Loucy (cell line): ENCODE data around the gene ATN1.

Source experiments
- H2AFZ ChIP-seq: fragments of 200-600 bp; sonication (generic); 2 replicates; pipeline ENCODE4 v1.6.0; 2016; ENCODE audit warnings: antibody characterized with exemption, mild to moderate bottlenecking, low read length, moderate library complexity
- H3F3A ChIP-seq: fragments of 200-600 bp; 2 replicates; pipeline ENCODE4 v1.6.0; 2016; ENCODE audit warnings: antibody characterized with exemption, low read depth, mild to moderate bottlenecking
- H3K27me3 ChIP-seq: fragments of 200-600 bp; sonication (generic); 2 replicates; pipeline ENCODE4 v1.6.1; 2014; ENCODE audit warnings: low read length, mild to moderate bottlenecking; ENCODE audit not compliant: insufficient read depth, poor library complexity, severe bottlenecking
- H3K36me3 ChIP-seq: fragments of 200-600 bp; sonication (generic); 2 replicates; pipeline ENCODE4 v1.6.1; 2016; ENCODE audit warnings: low read length; ENCODE audit not compliant: insufficient read depth
- H3K4me1 ChIP-seq: fragments of 200-600 bp; sonication (generic); 2 replicates; pipeline ENCODE4 v1.5.1; 2014; ENCODE audit warnings: low read length, mild to moderate bottlenecking; ENCODE audit not compliant: insufficient read depth, poor library complexity, severe bottlenecking
- H3K4me2 ChIP-seq: fragments of 200-600 bp; sonication (generic); 2 replicates; pipeline ENCODE4 v1.6.0; 2014; ENCODE audit warnings: antibody characterized with exemption, low read length, low read depth, mild to moderate bottlenecking; ENCODE audit not compliant: poor library complexity, severe bottlenecking
- H3K4me3 ChIP-seq: fragments of 200-600 bp; sonication (generic); 2 replicates; pipeline ENCODE4 v1.5.1; 2014; ENCODE audit warnings: low read length, mild to moderate bottlenecking, mixed read lengths; ENCODE audit not compliant: poor library complexity, severe bottlenecking
- H3K79me2 ChIP-seq: fragments of 200-600 bp; sonication (generic); 2 replicates; pipeline ENCODE4 v1.6.1; 2014; ENCODE audit warnings: low read length; ENCODE audit not compliant: insufficient read depth
- H3K9ac ChIP-seq: fragments of 200-600 bp; sonication (generic); 2 replicates; pipeline ENCODE4 v1.6.0; 2014; ENCODE audit warnings: mild to moderate bottlenecking, low read depth, low read length, moderate library complexity; ENCODE audit not compliant: poor library complexity, severe bottlenecking
- H3K9me2 ChIP-seq: fragments of 200-600 bp; sonication (generic); replicated peaks from 2 replicates; pipeline ENCODE4 v1.6.1; 2016; ENCODE audit warnings: low read depth, low read length, mixed read lengths
- H3K9me3 ChIP-seq: fragments of 200-600 bp; sonication (generic); 2 replicates; pipeline ENCODE4 v1.6.1; 2014; ENCODE audit warnings: mild to moderate bottlenecking, antibody characterized with exemption, low read length, low read depth; ENCODE audit not compliant: insufficient read depth
- H4K20me1 ChIP-seq: fragments of 200-600 bp; sonication (generic); 2 replicates; pipeline ENCODE4 v1.6.0; 2014; ENCODE audit warnings: antibody characterized with exemption, low read length, mild to moderate bottlenecking; ENCODE audit not compliant: insufficient read depth, poor library complexity, severe bottlenecking
- EZH2phosphoT487 ChIP-seq: fragments of 200-600 bp; IDR thresholded peaks from 2 replicates; pipeline ENCODE4 v1.6.1; 2018; ENCODE audit warnings: antibody characterized with exemption, mild to moderate bottlenecking, moderate library complexity, borderline replicate concordance
- TF ChIP-seq, protein P1 (sequence below): fragments of 200-600 bp; sonication (generic); conservative IDR thresholded peaks from 2 replicates; pipeline ENCODE4 v1.5.1; 2014; ENCODE audit warnings: mild to moderate bottlenecking, antibody characterized with exemption, low read length

Gene ATN1

GRCh38 chr12:6928703-6929407, 1.1 kb downstream of the ATN1 start:
- Histone ChIP-seq H3K9me2 (no peaks in the 10 kb centered on the region), H3K36me3 (peaks cover 4% of the 10 kb centered on the region; the same call in 1 of the 2 replicates), H3K4me1 (peaks cover 62% of the 10 kb centered on the region), H3K4me3 (peak overlapping the region; percentile 90), H3F3A (0 out of 2 replicates have a peak, but pooled peaks cover 2% of the 10 kb centered on the region), H3K4me2 (peak overlapping the region; percentile 97), H4K20me1 (peaks cover 14% of the 10 kb centered on the region), H3K79me2 (peaks cover 63% of the 10 kb centered on the region), H2AFZ (no peak overlapping the region), H3K9ac (peak overlapping the region; percentile 95), H3K9me3 (no peaks in the 10 kb centered on the region), H3K27me3 (no peaks in the 10 kb centered on the region)
- TF ChIP-seq EZH2phosphoT487, result no peak
- TF ChIP-seq, protein P1, sequence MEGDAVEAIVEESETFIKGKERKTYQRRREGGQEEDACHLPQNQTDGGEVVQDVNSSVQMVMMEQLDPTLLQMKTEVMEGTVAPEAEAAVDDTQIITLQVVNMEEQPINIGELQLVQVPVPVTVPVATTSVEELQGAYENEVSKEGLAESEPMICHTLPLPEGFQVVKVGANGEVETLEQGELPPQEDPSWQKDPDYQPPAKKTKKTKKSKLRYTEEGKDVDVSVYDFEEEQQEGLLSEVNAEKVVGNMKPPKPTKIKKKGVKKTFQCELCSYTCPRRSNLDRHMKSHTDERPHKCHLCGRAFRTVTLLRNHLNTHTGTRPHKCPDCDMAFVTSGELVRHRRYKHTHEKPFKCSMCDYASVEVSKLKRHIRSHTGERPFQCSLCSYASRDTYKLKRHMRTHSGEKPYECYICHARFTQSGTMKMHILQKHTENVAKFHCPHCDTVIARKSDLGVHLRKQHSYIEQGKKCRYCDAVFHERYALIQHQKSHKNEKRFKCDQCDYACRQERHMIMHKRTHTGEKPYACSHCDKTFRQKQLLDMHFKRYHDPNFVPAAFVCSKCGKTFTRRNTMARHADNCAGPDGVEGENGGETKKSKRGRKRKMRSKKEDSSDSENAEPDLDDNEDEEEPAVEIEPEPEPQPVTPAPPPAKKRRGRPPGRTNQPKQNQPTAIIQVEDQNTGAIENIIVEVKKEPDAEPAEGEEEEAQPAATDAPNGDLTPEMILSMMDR, result no peak

GRCh38 chr12:6929466-6930452, 2.0 kb downstream of the ATN1 start:
- no peak for TF ChIP-seq EZH2phosphoT487
- TF ChIP-seq, protein P1, result no peak
- Histone ChIP-seq H3K27me3 (no peaks in the 10 kb centered on the region), H3K79me2 (peaks cover 64% of the 10 kb centered on the region), H3K9ac (peak overlapping the region; percentile 95), H2AFZ (no peak overlapping the region), H3K9me3 (no peaks in the 10 kb centered on the region), H3K9me2 (no peaks in the 10 kb centered on the region), H3F3A (0 out of 2 replicates have a peak, but pooled peaks cover 3% of the 10 kb centered on the region), H3K4me1 (peaks cover 57% of the 10 kb centered on the region), H3K4me3 (peak overlapping the region; percentile 90), H4K20me1 (peaks cover 14% of the 10 kb centered on the region), H3K36me3 (peaks cover 11% of the 10 kb centered on the region; the same call in 1 of the 2 replicates), H3K4me2 (peak overlapping the region; percentile 97)

DNA sequence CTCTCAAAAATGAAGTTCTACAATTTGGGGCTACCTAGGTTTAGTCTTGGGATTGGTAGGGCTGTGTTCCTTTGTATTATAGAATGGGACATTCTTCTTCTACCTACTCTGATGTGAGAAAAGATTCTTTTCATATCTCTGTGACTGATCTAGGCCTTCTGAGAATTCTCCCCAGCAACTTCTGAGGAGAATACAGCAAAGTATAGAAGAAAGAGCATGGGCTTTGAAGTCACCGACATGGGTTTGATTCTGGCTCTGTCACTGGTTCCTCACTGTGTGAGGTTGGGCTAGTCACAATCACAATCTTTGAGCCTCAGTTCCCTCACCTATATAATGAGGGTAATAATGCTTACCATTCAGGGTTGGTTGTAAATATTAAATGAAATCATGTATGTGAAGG, 5.0 kb downstream of the ATN1 start:
- peaks cover 74% of the 10 kb centered on the region for H3K79me2 ChIP-seq
- H3K36me3 ChIP-seq, result peaks cover 23% of the 10 kb centered on the region; the same call in 1 of the 2 replicates

More for the DNA sequence above, 5.0 kb downstream of the ATN1 start:
- Histone ChIP-seq H3K4me1 (peaks cover 39% of the 10 kb centered on the region), H2AFZ (no peak overlapping the region), H3F3A (peaks cover 10% of the 10 kb centered on the region; the same call in 1 of the 2 replicates), H3K9ac (peak overlapping the region; percentile 6), H3K4me2 (peak overlapping the region; percentile 21), H3K9me2 (no peaks in the 10 kb centered on the region), H4K20me1 (peaks cover 18% of the 10 kb centered on the region), H3K4me3 (no peak overlapping the region), H3K9me3 (no peaks in the 10 kb centered on the region), H3K27me3 (no peaks in the 10 kb centered on the region)
- TF ChIP-seq EZH2phosphoT487, result no peak
- TF ChIP-seq, protein P1, result no peak
